ENCODE results near the gene XYLT1. TPM values are rescaled to one million over a fixed set of nuclear protein-coding genes. Genes with fewer than 3 reads are reported as not detected.

Gene XYLT1
- total and polyA plus RNA-seq, 12 donors = 0.29 to 4.0 (median 1.6) TPM

DNA sequence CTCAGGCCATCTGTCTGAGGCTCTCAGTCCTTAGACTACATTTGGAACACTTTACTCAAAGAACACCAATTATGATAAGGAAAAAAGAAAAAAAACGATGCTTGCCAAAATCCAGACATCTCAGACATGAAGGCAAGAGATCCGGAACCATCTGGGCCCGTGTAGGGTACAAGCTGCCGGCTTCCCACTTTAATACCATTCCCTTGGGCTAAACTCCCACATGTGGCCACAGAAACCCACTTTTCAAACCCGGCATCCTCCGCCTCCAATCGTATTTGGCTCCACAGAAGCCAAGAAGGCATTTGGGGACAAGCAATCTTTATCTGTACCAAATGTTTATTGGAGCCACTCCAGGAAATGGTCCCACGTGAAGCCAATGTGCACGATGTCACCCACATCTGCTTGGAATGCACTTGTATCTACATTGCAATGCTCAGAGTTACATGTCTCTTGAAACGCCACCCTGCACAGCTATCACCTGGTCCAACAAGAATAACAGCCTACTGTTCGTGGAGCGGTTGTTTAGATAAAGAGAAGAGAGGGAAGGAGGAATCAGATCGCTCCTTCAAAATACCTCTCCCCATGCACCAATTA lies 33.5 kb downstream of the XYLT1 start:
- DNase-seq (no peak), ATAC-seq (peak in 5 of 8 donors; percentile 12 to 34 (median 18))
- H3K9me3 ChIP-seq = peaks cover 0 to 9% (median 0%) of the 10 kb centered on the region in 11 donors
- H3K27ac ChIP-seq = peak overlapping the region in 1 of 10 donors; percentile 33
- H3K4me3 ChIP-seq = no peak overlapping the region
- no peaks in the 10 kb centered on the region for H3K36me3 ChIP-seq
- peaks cover 0 to 2% (median 0%) of the 10 kb centered on the region in 7 donors for H3K27me3 ChIP-seq
- intact Hi-C loops (cut with DNase I) = no loop called here
- WGBS, 2 donors = 43 to 49% methylated on average over 13 of the region's 13 CpGs
- TF ChIP-seq, protein P1, sequence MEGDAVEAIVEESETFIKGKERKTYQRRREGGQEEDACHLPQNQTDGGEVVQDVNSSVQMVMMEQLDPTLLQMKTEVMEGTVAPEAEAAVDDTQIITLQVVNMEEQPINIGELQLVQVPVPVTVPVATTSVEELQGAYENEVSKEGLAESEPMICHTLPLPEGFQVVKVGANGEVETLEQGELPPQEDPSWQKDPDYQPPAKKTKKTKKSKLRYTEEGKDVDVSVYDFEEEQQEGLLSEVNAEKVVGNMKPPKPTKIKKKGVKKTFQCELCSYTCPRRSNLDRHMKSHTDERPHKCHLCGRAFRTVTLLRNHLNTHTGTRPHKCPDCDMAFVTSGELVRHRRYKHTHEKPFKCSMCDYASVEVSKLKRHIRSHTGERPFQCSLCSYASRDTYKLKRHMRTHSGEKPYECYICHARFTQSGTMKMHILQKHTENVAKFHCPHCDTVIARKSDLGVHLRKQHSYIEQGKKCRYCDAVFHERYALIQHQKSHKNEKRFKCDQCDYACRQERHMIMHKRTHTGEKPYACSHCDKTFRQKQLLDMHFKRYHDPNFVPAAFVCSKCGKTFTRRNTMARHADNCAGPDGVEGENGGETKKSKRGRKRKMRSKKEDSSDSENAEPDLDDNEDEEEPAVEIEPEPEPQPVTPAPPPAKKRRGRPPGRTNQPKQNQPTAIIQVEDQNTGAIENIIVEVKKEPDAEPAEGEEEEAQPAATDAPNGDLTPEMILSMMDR (IDR thresholded peaks at IDR 0.05) = no peak
- peaks cover 0 to 34% (median 12%) of the 10 kb centered on the region in 9 donors for H3K4me1 ChIP-seq

DNA sequence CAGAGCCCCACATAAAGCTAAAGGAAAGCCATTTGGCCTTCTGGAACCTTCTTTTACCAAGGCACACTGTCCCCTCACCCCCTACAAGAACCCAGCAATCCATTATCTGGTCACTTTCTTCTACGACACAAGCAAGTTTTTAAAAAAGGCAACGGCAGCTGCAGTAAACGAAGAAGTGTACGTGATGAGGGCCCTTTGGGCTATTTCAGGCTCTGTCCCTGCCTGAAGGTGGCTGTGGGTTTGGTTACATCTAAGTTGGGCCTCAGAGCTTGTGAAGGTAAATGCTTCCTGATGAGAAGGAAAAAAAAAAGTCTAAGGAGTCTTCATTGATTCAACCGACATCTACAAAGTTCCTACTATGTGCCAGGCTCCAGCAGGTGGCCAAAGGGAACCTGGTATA lies 35.4 kb downstream of the XYLT1 start:
- Histone ChIP-seq H3K4me1 (peaks cover 0 to 34% (median 12%) of the 10 kb centered on the region in 9 donors), H3K36me3 (no peaks in the 10 kb centered on the region), H3K9me3 (peaks cover 0 to 8% (median 0%) of the 10 kb centered on the region in 11 donors), H3K27ac (no peak overlapping the region), H3K27me3 (peaks cover 0 to 2% (median 0%) of the 10 kb centered on the region in 7 donors), H3K4me3 (no peak overlapping the region)
- DNase-seq = no peak
- ATAC-seq = no peak
- intact Hi-C loops (cut with DNase I) = no loop called here
- TF ChIP-seq, protein P1 (IDR thresholded peaks at IDR 0.05) = no peak
- WGBS, 2 donors = 77 to 88% methylated on average over 5 of the region's 5 CpGs

DNA sequence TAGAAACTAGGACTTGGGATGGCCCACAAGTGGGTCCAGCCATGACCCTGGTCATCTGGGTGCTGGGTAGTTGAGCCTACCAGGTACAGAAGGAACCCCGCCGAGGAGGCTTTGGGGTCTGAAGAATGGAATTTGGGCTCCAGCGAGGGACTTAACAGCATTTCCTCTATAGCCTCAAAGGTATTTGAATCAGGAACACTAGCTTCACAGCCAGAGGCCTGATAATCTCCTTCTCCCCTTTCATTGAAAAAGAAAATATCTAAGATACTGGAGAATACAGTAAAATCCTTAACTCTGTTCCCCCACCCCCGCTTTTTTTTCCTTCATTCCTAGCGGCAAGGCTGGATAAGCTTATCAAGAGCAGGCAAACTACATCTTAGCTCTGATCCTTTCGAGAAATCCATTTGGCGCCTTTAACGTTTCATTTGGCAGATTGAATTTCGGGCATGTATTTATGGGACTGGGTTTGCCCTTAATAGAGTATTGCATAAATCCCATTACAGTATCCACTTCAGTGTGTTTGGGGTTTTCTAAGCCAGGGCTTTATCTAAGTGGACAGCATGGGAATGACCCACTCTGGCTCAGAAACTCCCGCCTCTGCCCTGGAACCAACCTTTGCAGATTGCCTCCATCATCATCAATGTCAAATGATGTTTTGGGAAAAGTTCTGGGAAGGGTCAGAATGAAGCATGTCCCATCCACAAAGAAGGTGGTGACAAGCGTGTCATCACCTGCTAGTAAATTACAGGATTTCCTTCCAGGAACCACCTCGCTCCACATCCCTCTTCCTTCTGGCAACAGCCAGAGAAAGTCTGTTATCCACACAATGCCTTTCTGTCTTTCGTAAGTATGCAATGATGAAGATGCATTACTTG lies 36.9 kb downstream of the XYLT1 start:
- DNase-seq = no peak
- TF ChIP-seq, protein P1 (IDR thresholded peaks at IDR 0.05) = no peak
- Histone ChIP-seq H3K4me1 (peaks cover 0 to 34% (median 10%) of the 10 kb centered on the region in 9 donors), H3K27ac (peak overlapping the region in 9 of 10 donors; percentile 9 to 72 (median 50)), H3K27me3 (peaks cover 0 to 2% (median 0%) of the 10 kb centered on the region in 7 donors), H3K4me3 (peak overlapping the region in 1 of 10 donors; percentile 5), H3K9me3 (no peaks in the 10 kb centered on the region), H3K36me3 (no peaks in the 10 kb centered on the region)
- intact Hi-C loops (cut with DNase I) = no loop called here
- WGBS, 2 donors = 51 to 53% methylated on average over 13 of the region's 13 CpGs
- peak; percentile 42 to 85 (median 74) for ATAC-seq

DNA sequence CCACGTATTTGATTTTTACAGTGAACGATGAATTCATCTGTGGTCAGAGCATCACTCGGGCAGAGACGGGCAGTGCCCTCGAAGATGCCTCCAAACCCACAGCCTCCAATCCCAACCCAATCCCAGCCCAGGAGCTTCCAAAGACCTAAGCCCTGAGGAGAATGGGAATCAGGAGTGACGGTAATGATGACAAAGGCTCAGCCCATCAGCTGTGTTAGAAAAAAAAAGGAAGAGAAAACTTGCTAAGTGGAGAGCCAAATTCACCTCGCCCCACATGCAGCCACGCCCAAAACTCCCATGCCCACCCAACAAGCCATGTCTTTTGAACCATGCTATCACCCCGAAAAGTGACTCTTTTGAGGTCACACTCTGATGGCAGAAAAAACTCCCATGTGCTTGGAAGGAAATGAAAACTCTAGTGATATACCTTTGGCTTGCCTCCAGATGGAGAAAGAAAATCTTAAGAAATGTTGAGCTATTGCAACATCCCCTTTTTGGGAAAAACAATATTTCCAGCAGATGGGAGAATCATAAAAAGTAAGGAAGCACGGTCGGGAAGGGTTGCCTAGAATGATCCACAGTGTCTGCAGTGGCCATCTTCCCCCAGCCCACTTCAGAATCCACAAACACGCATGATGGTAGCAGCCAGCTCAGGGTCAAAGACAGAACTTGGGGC lies 37.7 kb downstream of the XYLT1 start:
- Histone ChIP-seq H3K36me3 (no peaks in the 10 kb centered on the region), H3K9me3 (no peaks in the 10 kb centered on the region), H3K27ac (peak overlapping the region; percentile 3 to 72 (median 47)), H3K4me1 (peaks cover 0 to 34% (median 10%) of the 10 kb centered on the region in 9 donors), H3K4me3 (peak overlapping the region in 1 of 10 donors; percentile 5), H3K27me3 (peaks cover 0 to 2% (median 0%) of the 10 kb centered on the region in 7 donors)
- DNase-seq (no peak), ATAC-seq (peak in 6 of 8 donors; percentile 32 to 51 (median 42))
- WGBS, 2 donors = 71 to 83% methylated on average over 12 of the region's 12 CpGs
- TF ChIP-seq, protein P1 (IDR thresholded peaks at IDR 0.05) = no peak
- intact Hi-C loops (cut with DNase I) = no loop called here

Data from heart right ventricle (tissue), 16 donors.